ENCODE results near the gene RBBP6.

DNA sequence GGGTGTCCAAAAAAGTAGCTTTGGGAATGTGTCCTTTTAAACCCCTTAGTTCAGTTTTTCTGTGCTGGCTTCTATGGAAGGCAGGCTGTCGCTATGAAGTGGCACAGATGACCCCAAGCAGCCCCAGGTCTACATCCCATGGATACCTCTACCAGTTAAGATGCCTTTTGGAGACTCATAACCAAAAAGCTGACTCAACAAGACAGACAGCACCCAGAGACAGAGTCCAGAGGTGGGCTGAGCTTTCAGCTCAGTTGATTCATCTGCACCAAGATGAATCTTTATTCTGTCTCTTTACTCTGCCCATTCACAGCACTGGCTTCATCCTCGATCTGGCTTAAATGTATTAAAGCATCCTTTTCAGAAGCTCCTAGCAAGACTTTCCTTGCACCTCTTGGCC lies 29.8 kb upstream of the RBBP6 start:
- TF ChIP-seq, protein P1, sequence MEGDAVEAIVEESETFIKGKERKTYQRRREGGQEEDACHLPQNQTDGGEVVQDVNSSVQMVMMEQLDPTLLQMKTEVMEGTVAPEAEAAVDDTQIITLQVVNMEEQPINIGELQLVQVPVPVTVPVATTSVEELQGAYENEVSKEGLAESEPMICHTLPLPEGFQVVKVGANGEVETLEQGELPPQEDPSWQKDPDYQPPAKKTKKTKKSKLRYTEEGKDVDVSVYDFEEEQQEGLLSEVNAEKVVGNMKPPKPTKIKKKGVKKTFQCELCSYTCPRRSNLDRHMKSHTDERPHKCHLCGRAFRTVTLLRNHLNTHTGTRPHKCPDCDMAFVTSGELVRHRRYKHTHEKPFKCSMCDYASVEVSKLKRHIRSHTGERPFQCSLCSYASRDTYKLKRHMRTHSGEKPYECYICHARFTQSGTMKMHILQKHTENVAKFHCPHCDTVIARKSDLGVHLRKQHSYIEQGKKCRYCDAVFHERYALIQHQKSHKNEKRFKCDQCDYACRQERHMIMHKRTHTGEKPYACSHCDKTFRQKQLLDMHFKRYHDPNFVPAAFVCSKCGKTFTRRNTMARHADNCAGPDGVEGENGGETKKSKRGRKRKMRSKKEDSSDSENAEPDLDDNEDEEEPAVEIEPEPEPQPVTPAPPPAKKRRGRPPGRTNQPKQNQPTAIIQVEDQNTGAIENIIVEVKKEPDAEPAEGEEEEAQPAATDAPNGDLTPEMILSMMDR (IDR thresholded peaks at IDR 0.05) = no peak
- no peak for TF ChIP-seq POLR2A (IDR thresholded peaks at IDR 0.05)

Data from adrenal gland (tissue), 5 donors.